IMR-90 (cell line): ENCODE results near the gene MB21D2. TPM values are rescaled to one million over a fixed set of nuclear protein-coding genes. Genes with fewer than 3 reads are reported as not detected.

Source experiments
- ATAC-seq: fragments of 200-7000 bp; cut with Tn5 transposase; 2 replicates; pipeline ENCODE4 v1.9.1; 2020; ENCODE audit warnings: low read depth, mild to moderate bottlenecking, moderate library complexity
- BruUV-seq: library from RNA; stranded (reverse); fragments of 400-500 nt; replicated peaks from 2 replicates; lab custom pipeline; 2021; lab: Mats Ljungman, UMichigan
- CTCF ChIA-PET: fragments of 300-600 bp; formaldehyde crosslinking; extraction: SDS; loops from one replicate; lab custom pipeline; 2021; ENCODE audit warnings: antibody characterized with exemption; lab: Yijun Ruan, JAX
- POLR2A ChIA-PET: fragments of 300-600 bp; sonication (Branson Sonifier 250); formaldehyde crosslinking; loops from one replicate; lab custom pipeline; 2022; ENCODE audit warnings: antibody characterized with exemption; ENCODE audit not compliant: unreplicated experiment; lab: Charles Lee
- DNase-seq: peaks from one replicate; pipeline ENCODE4 v3.0.0; 2013
- H2AFZ ChIP-seq: replicated peaks from 2 replicates; pipeline ENCODE3; 2013; ENCODE audit warnings: low read length, mild to moderate bottlenecking; ENCODE audit not compliant: poor library complexity
- H2AK5ac ChIP-seq: 2 replicates; pipeline ENCODE4 v1.6.1; 2013; ENCODE audit warnings: low read depth, low read length, inconsistent platforms
- H2AK9ac ChIP-seq: replicated peaks from 2 replicates; pipeline ENCODE3; 2013; ENCODE audit warnings: mild to moderate bottlenecking, low read depth, low read length, moderate library complexity; ENCODE audit not compliant: poor library complexity
- H2BK120ac ChIP-seq: 2 replicates; pipeline ENCODE4 v1.6.1; 2013; ENCODE audit warnings: low read depth, low read length, inconsistent platforms
- H2BK15ac ChIP-seq: 3 replicates; pipeline ENCODE4 v1.6.1; 2013; ENCODE audit warnings: low read depth, low read length, inconsistent platforms
- H2BK20ac ChIP-seq: 2 replicates; pipeline ENCODE4 v1.6.1; 2013; ENCODE audit warnings: low read depth, mild to moderate bottlenecking, inconsistent platforms, low read length, moderate library complexity
- H2BK5ac ChIP-seq: 2 replicates; pipeline ENCODE4 v1.6.1; 2013; ENCODE audit warnings: mild to moderate bottlenecking, low read depth, low read length, inconsistent platforms; ENCODE audit not compliant: poor library complexity, severe bottlenecking
- H3K14ac ChIP-seq: replicated peaks from 2 replicates; pipeline ENCODE4 v1.6.1; 2013; ENCODE audit warnings: low read depth, low read length, inconsistent platforms
- H3K18ac ChIP-seq: 2 replicates; pipeline ENCODE4 v1.6.1; 2013; ENCODE audit warnings: low read depth, low read length, control low read depth
- H3K23ac ChIP-seq: 2 replicates; pipeline ENCODE4 v1.6.1; 2013; ENCODE audit warnings: low read depth, low read length, inconsistent platforms
- H3K27ac ChIP-seq: 2 replicates; pipeline ENCODE4 v1.5.1; 2013; ENCODE audit warnings: mild to moderate bottlenecking, control low read depth, low read length; ENCODE audit not compliant: insufficient read depth
- H3K27me3 ChIP-seq: 2 replicates; pipeline ENCODE4 v1.6.1; 2013; ENCODE audit warnings: low read length; ENCODE audit not compliant: control insufficient read depth, insufficient read depth
- H3K36me3 ChIP-seq: 2 replicates; pipeline ENCODE4 v1.6.1; 2013; ENCODE audit warnings: low read length, mixed read lengths; ENCODE audit not compliant: control insufficient read depth, insufficient read depth
- H3K4ac ChIP-seq: 2 replicates; pipeline ENCODE4 v1.6.1; 2013; ENCODE audit warnings: low read depth, low read length, inconsistent platforms
- H3K4me1 ChIP-seq: 2 replicates; pipeline ENCODE4 v1.6.1; 2013; ENCODE audit warnings: low read length, mixed read lengths; ENCODE audit not compliant: control insufficient read depth, insufficient read depth
- H3K4me2 ChIP-seq: 2 replicates; pipeline ENCODE4 v1.6.1; 2013; ENCODE audit warnings: low read depth, mild to moderate bottlenecking, control low read depth, low read length, moderate library complexity
- H3K4me3 ChIP-seq: 2 replicates; pipeline ENCODE4 v1.5.1; 2013; ENCODE audit warnings: low read depth, mild to moderate bottlenecking, control low read depth, low read length, moderate library complexity; ENCODE audit not compliant: insufficient read depth
- H3K56ac ChIP-seq: 2 replicates; pipeline ENCODE4 v1.6.1; 2013; ENCODE audit warnings: low read length, inconsistent platforms; ENCODE audit not compliant: insufficient read depth; ENCODE audit errors: extremely low read depth
- H3K79me1 ChIP-seq, 2 experiments: 2 replicates each; pipeline ENCODE4 v1.6.1; 2013; ENCODE audit warnings: low read length in 2 of 2, inconsistent platforms in 1 of 2, low read depth in 1 of 2
- H3K9ac ChIP-seq: 2 replicates; pipeline ENCODE4 v1.6.1; 2013; ENCODE audit warnings: low read depth, low read length, control low read depth
- H3K9me1 ChIP-seq: 2 replicates; pipeline ENCODE4 v1.6.1; 2013; ENCODE audit warnings: low read length, inconsistent platforms; ENCODE audit not compliant: insufficient read depth
- H3K9me3 ChIP-seq: 2 replicates; pipeline ENCODE4 v1.6.1; 2013; ENCODE audit warnings: low read length; ENCODE audit not compliant: control insufficient read depth, insufficient read depth
- H4K20me1 ChIP-seq: 2 replicates; pipeline ENCODE4 v1.6.1; 2013; ENCODE audit warnings: low read length, inconsistent platforms; ENCODE audit not compliant: insufficient read depth
- H4K5ac ChIP-seq: 2 replicates; pipeline ENCODE4 v1.6.1; 2013; ENCODE audit warnings: mild to moderate bottlenecking, low read depth, low read length, control low read depth
- H4K8ac ChIP-seq, 2 experiments: 2 replicates each; pipeline ENCODE4 v1.6.1; 2013; ENCODE audit warnings: low read depth in 2 of 2, low read length in 2 of 2, control low read depth in 1 of 2, inconsistent platforms in 1 of 2
- H4K91ac ChIP-seq: 2 replicates; pipeline ENCODE4 v1.6.1; 2013; ENCODE audit warnings: low read depth, low read length, inconsistent platforms; ENCODE audit not compliant: insufficient read depth
- BHLHE40 ChIP-seq: fragments of 150-350 bp; IDR thresholded peaks from 2 replicates; pipeline ENCODE4 v1.6.1; 2016; ENCODE audit warnings: mild to moderate bottlenecking, low read depth, low read length
- CEBPB ChIP-seq: IDR thresholded peaks from 2 replicates; pipeline ENCODE4 v1.6.1; 2012; ENCODE audit warnings: low read depth, low read length, improper control_type of control experiment
- CHD1 ChIP-seq: IDR thresholded peaks from 2 replicates; pipeline ENCODE4 v1.6.1; 2012; ENCODE audit warnings: low read depth, low read length, improper control_type of control experiment
- FOS ChIP-seq: fragments of 150-350 bp; IDR thresholded peaks from 2 replicates; pipeline ENCODE4 v1.6.1; 2016; ENCODE audit warnings: low read depth, low read length
- MAFK ChIP-seq: IDR thresholded peaks from 2 replicates; pipeline ENCODE4 v1.6.1; 2012; ENCODE audit warnings: low read depth, low read length, improper control_type of control experiment
- MAZ ChIP-seq: IDR thresholded peaks from 2 replicates; pipeline ENCODE4 v1.6.1; 2012; ENCODE audit warnings: low read depth, mild to moderate bottlenecking, low read length, improper control_type of control experiment, moderate library complexity, borderline replicate concordance
- MXI1 ChIP-seq: IDR thresholded peaks from 2 replicates; pipeline ENCODE4 v1.6.1; 2012; ENCODE audit warnings: low read depth, mild to moderate bottlenecking, low read length, moderate library complexity, borderline replicate concordance
- NFE2L2 ChIP-seq: fragments of 150-350 bp; IDR thresholded peaks from 2 replicates; pipeline ENCODE4 v1.6.1; 2016; ENCODE audit warnings: low read depth, mild to moderate bottlenecking, low read length
- POLR2A ChIP-seq: IDR thresholded peaks from 2 replicates; pipeline ENCODE4 v1.6.1; 2012; ENCODE audit warnings: mild to moderate bottlenecking, low read depth, low read length
- RAD21 ChIP-seq: IDR thresholded peaks from 2 replicates; pipeline ENCODE4 v1.6.1; 2012; ENCODE audit warnings: low read length, improper control_type of control experiment
- RCOR1 ChIP-seq: IDR thresholded peaks from 2 replicates; pipeline ENCODE4 v1.6.1; 2012; ENCODE audit warnings: mild to moderate bottlenecking, low read length, improper control_type of control experiment; ENCODE audit not compliant: insufficient replicate concordance
- SMC3 ChIP-seq: fragments of 150-350 bp; IDR thresholded peaks from 2 replicates; pipeline ENCODE4 v1.6.1; 2016; ENCODE audit warnings: low read depth, mild to moderate bottlenecking, antibody characterized with exemption, low read length, moderate library complexity
- USF2 ChIP-seq: fragments of 150-350 bp; IDR thresholded peaks from 2 replicates; pipeline ENCODE4 v1.6.1; 2017; ENCODE audit warnings: mild to moderate bottlenecking, antibody characterized with exemption, low read length, low read depth
- WGBS, 2 experiments: methylation state at CpG; one replicate each; pipeline versions ENCODE4 v1.1.5 to v1.1.7; 2013; ENCODE audit warnings: missing lambda C conversion rate in 2 of 2; ENCODE audit not compliant: insufficient read length in 1 of 2; ENCODE audit errors: extremely low coverage in 2 of 2; 5-methylcytosine and 5-hydroxymethylcytosine counted together
- dilution Hi-C: fragments of 300-500 bp; cut with HindIII; formaldehyde crosslinking; loops from one replicate; pipeline ENCODE4 v1.14.3; 2018; ENCODE audit warnings: low sequenced_read_pairs; ENCODE audit not compliant: unreplicated experiment
- in situ Hi-C: fragments of 300-500 bp; cut with MboI; formaldehyde crosslinking; loops from 3 replicates; pipeline ENCODE4 v1.14.3; 2019; ENCODE audit warnings: low sequenced_read_pairs, inconsistent platforms, mixed read lengths
- intact Hi-C: fragments of 100-400 bp; cut with micrococcal nuclease; formaldehyde crosslinking; loops from 2 replicates; pipeline ENCODE4 v1.10.0; 2022
- polyA plus RNA-seq, 3 experiments: library from polyadenylated mRNA; depleted of rRNA; stranded (reverse); fragments of >200 nt; gene quantifications; 2 replicates each; pipeline ENCODE4 v1.2.3, GENCODE V29; 2012; ENCODE audit warnings: low replicate concordance in 1 of 3
- total RNA-seq: library from RNA; depleted of rRNA; stranded (reverse); fragments of >200 nt; gene quantifications from 2 replicates; pipeline ENCODE4 v1.2.3, GENCODE V29; 2012
- TF ChIP-seq, protein P1 (sequence below): fragments of 150-350 bp; IDR thresholded peaks from 2 replicates; pipeline ENCODE4 v1.6.1; 2016; ENCODE audit warnings: low read depth, mild to moderate bottlenecking, low read length, moderate library complexity, borderline replicate concordance
- TF ChIP-seq, protein P2 (sequence below): conservative IDR thresholded peaks from 2 replicates; pipeline ENCODE4 v1.5.1; 2012; ENCODE audit warnings: mild to moderate bottlenecking, low read depth, low read length, improper control_type of control experiment

Gene MB21D2
- total and polyA plus RNA-seq, 2 of the 4 experiments (the other 2 are of a cell fraction): 13.6 to 44.8 TPM

- Histone ChIP-seq H2BK120ac (peak overlapping the region; percentile 62), H2AK9ac (peak overlapping the region; percentile 45), H3K14ac (peak overlapping the region; percentile 75), H4K8ac (peak overlapping the region in 1 of 2 experiments; percentile 36; a peak in 3 of 4 replicates), H3K79me1 (peaks cover 26 to 64% of the 10 kb centered on the region in 2 experiments), H3K9ac (no peak overlapping the region), H3K4me2 (peak overlapping the region; percentile 37; the same call in 1 of the 2 replicates), H2BK15ac (peak overlapping the region; percentile 22; the same call in 1 of the 3 replicates), H3K56ac (no peak overlapping the region; the same call in 1 of the 2 replicates), H4K91ac (0 out of 2 replicates have a peak overlapping the region, but pooled peaks have one; percentile 45), H3K9me3 (no peaks in the 10 kb centered on the region), H3K27ac (peak overlapping the region; percentile 46), H2AFZ (no peak overlapping the region), H3K4ac (peak overlapping the region; percentile 71), H3K4me3 (no peak overlapping the region), H4K5ac (peak overlapping the region; percentile 7; the same call in 1 of the 2 replicates), H3K9me1 (peaks cover 27% of the 10 kb centered on the region), H3K36me3 (no peaks in the 10 kb centered on the region), H3K18ac (peak overlapping the region; percentile 35; the same call in 1 of the 2 replicates), H3K23ac (peak overlapping the region; percentile 46), H2BK20ac (peak overlapping the region; percentile 59), H2BK5ac (peak overlapping the region; percentile 78), H3K27me3 (no peaks in the 10 kb centered on the region), H3K4me1 (peaks cover 29% of the 10 kb centered on the region), H2AK5ac (peak overlapping the region; percentile 72), H4K20me1 (peaks cover 23% of the 10 kb centered on the region)
- dilution Hi-C loops (no loop called here), intact Hi-C loops (loop anchor here (1.0 to 2.0 kb wide), 2 partner anchors 48 to 86 kb away; partner anchors contain the start of gene MB21D2), in situ Hi-C loops (no loop called here)
- peak; percentile 98 for DNase-seq
- ATAC-seq: peak; percentile 80
- CTCF ChIA-PET: no interaction called here
- BruUV-seq: no TSS peak
- POLR2A ChIA-PET: no interaction called here
- no CpG with 5 or more reads among the region's 6 CpGs for WGBS, 2 experiments
- no peak for TF ChIP-seq MAZ
- 0 out of 2 replicates have a peak, but pooled peaks have one; percentile 10 for TF ChIP-seq RAD21
- no peak for TF ChIP-seq RCOR1
- TF ChIP-seq, protein P1, sequence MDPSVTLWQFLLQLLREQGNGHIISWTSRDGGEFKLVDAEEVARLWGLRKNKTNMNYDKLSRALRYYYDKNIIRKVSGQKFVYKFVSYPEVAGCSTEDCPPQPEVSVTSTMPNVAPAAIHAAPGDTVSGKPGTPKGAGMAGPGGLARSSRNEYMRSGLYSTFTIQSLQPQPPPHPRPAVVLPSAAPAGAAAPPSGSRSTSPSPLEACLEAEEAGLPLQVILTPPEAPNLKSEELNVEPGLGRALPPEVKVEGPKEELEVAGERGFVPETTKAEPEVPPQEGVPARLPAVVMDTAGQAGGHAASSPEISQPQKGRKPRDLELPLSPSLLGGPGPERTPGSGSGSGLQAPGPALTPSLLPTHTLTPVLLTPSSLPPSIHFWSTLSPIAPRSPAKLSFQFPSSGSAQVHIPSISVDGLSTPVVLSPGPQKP: no peak
- TF ChIP-seq NFE2L2: no peak
- TF ChIP-seq CHD1: no peak
- no peak for TF ChIP-seq POLR2A
- peak; percentile 27 for TF ChIP-seq BHLHE40
- TF ChIP-seq USF2: peak; percentile 36; the same call in 1 of the 2 replicates
- TF ChIP-seq, protein P2, sequence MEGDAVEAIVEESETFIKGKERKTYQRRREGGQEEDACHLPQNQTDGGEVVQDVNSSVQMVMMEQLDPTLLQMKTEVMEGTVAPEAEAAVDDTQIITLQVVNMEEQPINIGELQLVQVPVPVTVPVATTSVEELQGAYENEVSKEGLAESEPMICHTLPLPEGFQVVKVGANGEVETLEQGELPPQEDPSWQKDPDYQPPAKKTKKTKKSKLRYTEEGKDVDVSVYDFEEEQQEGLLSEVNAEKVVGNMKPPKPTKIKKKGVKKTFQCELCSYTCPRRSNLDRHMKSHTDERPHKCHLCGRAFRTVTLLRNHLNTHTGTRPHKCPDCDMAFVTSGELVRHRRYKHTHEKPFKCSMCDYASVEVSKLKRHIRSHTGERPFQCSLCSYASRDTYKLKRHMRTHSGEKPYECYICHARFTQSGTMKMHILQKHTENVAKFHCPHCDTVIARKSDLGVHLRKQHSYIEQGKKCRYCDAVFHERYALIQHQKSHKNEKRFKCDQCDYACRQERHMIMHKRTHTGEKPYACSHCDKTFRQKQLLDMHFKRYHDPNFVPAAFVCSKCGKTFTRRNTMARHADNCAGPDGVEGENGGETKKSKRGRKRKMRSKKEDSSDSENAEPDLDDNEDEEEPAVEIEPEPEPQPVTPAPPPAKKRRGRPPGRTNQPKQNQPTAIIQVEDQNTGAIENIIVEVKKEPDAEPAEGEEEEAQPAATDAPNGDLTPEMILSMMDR: no peak
- TF ChIP-seq FOS: peak; percentile 91
- no peak for TF ChIP-seq SMC3
- peak; percentile 81 for TF ChIP-seq MAFK
- no peak for TF ChIP-seq MXI1
- peak; percentile 50; the same call in 1 of the 2 replicates for TF ChIP-seq CEBPB
Measured at GRCh38 chr3:192831111-192831644, 86.5 kb downstream of the MB21D2 start.
